HepG2 (cell line): ENCODE results near the gene OSBPL2.

Experiments
- CTCF ChIP-seq: sonication (generic); formaldehyde crosslinking; IDR thresholded peaks from 2 replicates; pipeline ENCODE4 v1.5.0; 2020; ENCODE audit warnings: mild to moderate bottlenecking, missing genetic modification reagents, moderate library complexity
- POLR2AphosphoS2 ChIP-seq: IDR thresholded peaks from 2 replicates; pipeline ENCODE4 v1.6.1; 2011; ENCODE audit warnings: low read depth, low read length, improper control_type of control experiment
- RXRA ChIP-seq: sonication (generic); formaldehyde crosslinking; IDR thresholded peaks from 2 replicates; pipeline ENCODE4 v1.5.1; 2020; ENCODE audit warnings: missing genetic modification reagents
- TCF12 ChIP-seq, 2 experiments: fragments of 450-650 bp in 1 of 2; sonication (generic) in 1 of 2; formaldehyde crosslinking in 1 of 2; IDR thresholded peaks; 2 replicates each; pipeline versions ENCODE4 v1.6.1 to v1.8.0; 2017 to 2022; ENCODE audit warnings: antibody characterized with exemption in 1 of 2, mild to moderate bottlenecking in 1 of 2, missing genetic modification reagents in 1 of 2, moderate library complexity in 1 of 2
- ZBTB43 ChIP-seq: sonication (generic); formaldehyde crosslinking; conservative IDR thresholded peaks from 2 replicates; pipeline ENCODE4 v1.4.0; 2020; ENCODE audit warnings: missing genetic modification reagents

- TF ChIP-seq RXRA, result no peak
- TF ChIP-seq TCF12 (IDR thresholded peaks at IDR 0.05), result no peak
- TF ChIP-seq TCF12 (CRISPR knock-in tag; IDR thresholded peaks at IDR 0.05), result no peak
- TF ChIP-seq ZBTB43, result no peak
- TF ChIP-seq CTCF, result no peak
- no peak for TF ChIP-seq POLR2AphosphoS2
These were observed 73.7 kb downstream of the OSBPL2 start for GRCh38 chr20:62311832-62312661.
